Raji (cell line): Measurements from ENCODE around the gene PPP1R37.

Source experiments
- POLR2A ChIP-seq: IDR thresholded peaks from 2 replicates; pipeline ENCODE4 v1.6.1; 2011; ENCODE audit warnings: low read depth, low read length, control low read depth; ENCODE audit not compliant: insufficient read depth

Gene PPP1R37

GRCh38 chr19:45186509-45187334, 93.7 kb downstream of the PPP1R37 start:
- TF ChIP-seq POLR2A, result no peak

GRCh38 chr19:45187421-45188100, 94.6 kb downstream of the PPP1R37 start:
- TF ChIP-seq POLR2A, result no peak

DNA sequence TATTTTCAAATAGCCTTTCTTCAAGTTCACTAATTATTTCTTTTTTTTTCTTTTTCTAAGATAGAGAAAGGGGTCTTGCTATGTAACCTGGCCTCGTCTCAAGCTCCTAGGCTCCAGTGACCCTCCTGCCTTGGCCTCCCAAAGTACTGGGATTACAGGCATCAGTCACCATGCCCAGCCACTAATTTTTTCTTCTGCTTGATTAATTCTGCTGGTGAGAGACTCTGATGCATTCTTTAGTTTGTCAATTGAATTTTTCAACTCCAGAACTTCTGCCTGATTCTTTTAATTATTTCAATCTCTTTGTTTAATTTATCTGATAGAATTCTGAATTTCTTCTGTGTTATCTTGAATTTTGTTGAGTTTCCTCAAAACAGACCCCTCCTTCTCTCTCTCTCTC, 97.0 kb downstream of the PPP1R37 start:
- TF ChIP-seq POLR2A, result no peak

- TF ChIP-seq POLR2A, result no peak
Observed at GRCh38 chr19:45191375-45191774, 98.4 kb downstream of the PPP1R37 start.

GRCh38 chr19:45195764-45196163, 102.8 kb downstream of the PPP1R37 start:
- no peak for TF ChIP-seq POLR2A
